ENCODE measurements around the gene FRMD1. TPM values are rescaled to one million over a fixed set of nuclear protein-coding genes. Genes with fewer than 3 reads are reported as not detected.

FRMD1 gene
- total RNA-seq, 1 donor from 2014 or later: not detected

GRCh38 chr6:168040856-168041496 is 38.0 kb downstream of the FRMD1 start:
- no peak for DNase-seq

- DNase-seq: no peak
Observed at GRCh38 chr6:168039849-168040248, 39.2 kb downstream of the FRMD1 start.

- no peak for DNase-seq
Observed at GRCh38 chr6:168039301-168039700, 39.7 kb downstream of the FRMD1 start.

GRCh38 chr6:168038576-168039140 is 40.4 kb downstream of the FRMD1 start:
- DNase-seq: no peak

- DNase-seq: no peak
Observed at GRCh38 chr6:168037856-168038255, 41.2 kb downstream of the FRMD1 start.

- peak; percentile 43 for DNase-seq
Observed at GRCh38 chr6:168037242-168037641, 41.8 kb downstream of the FRMD1 start.

GRCh38 chr6:168035661-168036545 is 43.1 kb downstream of the FRMD1 start:
- DNase-seq: peak; percentile 60

- peak; percentile 92 for DNase-seq
Observed at GRCh38 chr6:168035098-168035660, 43.8 kb downstream of the FRMD1 start.

- DNase-seq: no peak
Observed at GRCh38 chr6:168034537-168034936, 44.5 kb downstream of the FRMD1 start.

GRCh38 chr6:168033791-168034190 is 45.2 kb downstream of the FRMD1 start:
- DNase-seq: no peak

- DNase-seq: peak; percentile 63
Observed at GRCh38 chr6:168032005-168032760, 46.8 kb downstream of the FRMD1 start.

- DNase-seq: no peak
Observed at GRCh38 chr6:168031411-168031971, 47.5 kb downstream of the FRMD1 start.

- DNase-seq: no peak
Observed at GRCh38 chr6:168030908-168031307, 48.1 kb downstream of the FRMD1 start.

- no peak for DNase-seq
Observed at GRCh38 chr6:168030218-168030746, 48.7 kb downstream of the FRMD1 start.

- no peak for DNase-seq
Observed at GRCh38 chr6:168029459-168030217, 49.4 kb downstream of the FRMD1 start.

GRCh38 chr6:168028181-168028580 is 50.8 kb downstream of the FRMD1 start:
- no peak for DNase-seq

GRCh38 chr6:168027521-168027920 is 51.5 kb downstream of the FRMD1 start:
- no peak for DNase-seq

GRCh38 chr6:168026925-168027324 is 52.1 kb downstream of the FRMD1 start:
- DNase-seq: no peak

- DNase-seq: no peak
Observed at GRCh38 chr6:168025831-168026710, 52.9 kb downstream of the FRMD1 start.

GRCh38 chr6:168024951-168025510 is 54.0 kb downstream of the FRMD1 start:
- no peak for DNase-seq
